Karpas-422 (cell line): ENCODE results near the gene BMP7. TPM values are rescaled to one million over a fixed set of nuclear protein-coding genes. Genes with fewer than 3 reads are reported as not detected.

Experiments
- DNase-seq: peaks from one replicate; pipeline ENCODE4 v3.0.0-alpha.2; 2015
- H2AFZ ChIP-seq: fragments of 200-600 bp; sonication (generic); 2 replicates; pipeline ENCODE4 v1.6.1; 2014; ENCODE audit warnings: antibody characterized with exemption, low read length, mixed read lengths
- H3K27ac ChIP-seq: fragments of 200-600 bp; sonication (generic); 2 replicates; pipeline ENCODE4 v1.5.1; 2014; ENCODE audit warnings: mild to moderate bottlenecking, low read length, moderate library complexity
- H3K27me3 ChIP-seq: fragments of 200-600 bp; sonication (generic); 2 replicates; pipeline ENCODE4 v1.6.1; 2014; ENCODE audit warnings: low read length, mixed read lengths
- H3K36me3 ChIP-seq: fragments of 200-600 bp; sonication (generic); 2 replicates; pipeline ENCODE4 v1.6.1; 2014; ENCODE audit warnings: low read length, mixed read lengths; ENCODE audit not compliant: insufficient read depth
- H3K4me1 ChIP-seq: fragments of 200-600 bp; sonication (generic); 2 replicates; pipeline ENCODE4 v1.6.1; 2014; ENCODE audit warnings: mild to moderate bottlenecking, low read length, mixed read lengths
- H3K4me2 ChIP-seq: fragments of 200-600 bp; sonication (generic); 2 replicates; pipeline ENCODE4 v1.6.1; 2014; ENCODE audit warnings: low read length, low read depth, mild to moderate bottlenecking; ENCODE audit not compliant: poor library complexity, severe bottlenecking
- H3K4me3 ChIP-seq: fragments of 200-600 bp; sonication (generic); 2 replicates; pipeline ENCODE4 v1.5.1; 2014; ENCODE audit warnings: mild to moderate bottlenecking, antibody characterized with exemption, low read length, mixed read lengths
- H3K79me2 ChIP-seq: fragments of 200-600 bp; sonication (generic); 2 replicates; pipeline ENCODE4 v1.6.1; 2014; ENCODE audit warnings: mild to moderate bottlenecking, low read length, mixed read lengths
- H3K9ac ChIP-seq: fragments of 200-600 bp; sonication (generic); 2 replicates; pipeline ENCODE4 v1.6.0; 2014; ENCODE audit warnings: low read length
- H3K9me2 ChIP-seq: fragments of 200-600 bp; sonication (generic), shearing (Covaris generic); replicated peaks from 2 replicates; pipeline ENCODE4 v1.6.0; 2014; ENCODE audit warnings: mild to moderate bottlenecking, low read length, moderate library complexity; ENCODE audit not compliant: insufficient read depth
- H3K9me3 ChIP-seq: fragments of 300-700, 200-600 bp; sonication (generic); 2 replicates; pipeline ENCODE4 v1.6.1; 2014; ENCODE audit warnings: low read length, mixed read lengths
- H4K20me1 ChIP-seq: fragments of 200-600 bp; sonication (generic); 2 replicates; pipeline ENCODE4 v1.6.1; 2014; ENCODE audit warnings: mild to moderate bottlenecking, antibody characterized with exemption, low read length, low read depth; ENCODE audit not compliant: insufficient read depth
- total RNA-seq: library from RNA; depleted of rRNA; stranded (reverse); fragments of >200 nt; shearing (Covaris generic); gene quantifications from 2 replicates; pipeline ENCODE4 v1.2.3, GENCODE V29; 2014; ENCODE audit warnings: low replicate concordance

Gene BMP7
- total RNA-seq, 1 experiment from 2014 or later: not detected

GRCh38 chr20:57261457-57262251 lies 4.8 kb downstream of the BMP7 start:
- no peak overlapping the region for H3K9ac ChIP-seq
- no peak overlapping the region for H3K27ac ChIP-seq
- no peak overlapping the region for H3K4me3 ChIP-seq
- DNase-seq: no peak
- no peaks in the 10 kb centered on the region for H3K9me2 ChIP-seq
- no peaks in the 10 kb centered on the region for H3K36me3 ChIP-seq
- no peak overlapping the region for H2AFZ ChIP-seq
- no peaks in the 10 kb centered on the region for H4K20me1 ChIP-seq
- H3K27me3 ChIP-seq: no peaks in the 10 kb centered on the region
- no peaks in the 10 kb centered on the region for H3K9me3 ChIP-seq
- no peaks in the 10 kb centered on the region for H3K79me2 ChIP-seq
- H3K4me1 ChIP-seq: peaks cover 8% of the 10 kb centered on the region; the same call in 1 of the 2 replicates
- H3K4me2 ChIP-seq: no peak overlapping the region

- Histone ChIP-seq H4K20me1 (no peaks in the 10 kb centered on the region), H3K27me3 (no peaks in the 10 kb centered on the region)
Observed at GRCh38 chr20:57260934-57261333, 5.5 kb downstream of the BMP7 start.

GRCh38 chr20:57259938-57260921 lies 6.2 kb downstream of the BMP7 start:
- no peaks in the 10 kb centered on the region for H3K79me2 ChIP-seq
- no peaks in the 10 kb centered on the region for H4K20me1 ChIP-seq
- no peak for DNase-seq
- H3K9me2 ChIP-seq: no peaks in the 10 kb centered on the region
- no peak overlapping the region for H3K27ac ChIP-seq
- no peaks in the 10 kb centered on the region for H3K27me3 ChIP-seq
- H3K4me2 ChIP-seq: no peak overlapping the region
- peaks cover 16% of the 10 kb centered on the region for H3K4me1 ChIP-seq
- no peak overlapping the region for H3K9ac ChIP-seq
- no peak overlapping the region for H3K4me3 ChIP-seq
- H3K9me3 ChIP-seq: no peaks in the 10 kb centered on the region
- no peaks in the 10 kb centered on the region for H3K36me3 ChIP-seq
- no peak overlapping the region for H2AFZ ChIP-seq

More at GRCh38 chr20:57260934-57261333, 5.5 kb downstream of the BMP7 start:
- Histone ChIP-seq H3K4me2 (no peak overlapping the region), H3K27ac (no peak overlapping the region), H3K4me1 (peaks cover 13% of the 10 kb centered on the region), H3K9ac (no peak overlapping the region), H3K4me3 (no peak overlapping the region), H3K9me2 (no peaks in the 10 kb centered on the region), H3K79me2 (no peaks in the 10 kb centered on the region), H3K9me3 (no peaks in the 10 kb centered on the region), H2AFZ (no peak overlapping the region), H3K36me3 (no peaks in the 10 kb centered on the region)
- no peak for DNase-seq

- H2AFZ ChIP-seq: no peak overlapping the region
- H3K9me2 ChIP-seq: no peaks in the 10 kb centered on the region
- no peak overlapping the region for H3K4me3 ChIP-seq
- H3K9ac ChIP-seq: no peak overlapping the region
- H3K9me3 ChIP-seq: no peaks in the 10 kb centered on the region
- no peaks in the 10 kb centered on the region for H3K79me2 ChIP-seq
- H3K36me3 ChIP-seq: no peaks in the 10 kb centered on the region
- no peak overlapping the region for H3K27ac ChIP-seq
- no peaks in the 10 kb centered on the region for H3K27me3 ChIP-seq
- H3K4me1 ChIP-seq: peaks cover 24% of the 10 kb centered on the region
- DNase-seq: no peak
- no peak overlapping the region for H3K4me2 ChIP-seq
- no peaks in the 10 kb centered on the region for H4K20me1 ChIP-seq
Observed at GRCh38 chr20:57259121-57259937, 7.1 kb downstream of the BMP7 start.

- no peaks in the 10 kb centered on the region for H3K27me3 ChIP-seq
- H3K4me2 ChIP-seq: no peak overlapping the region
- no peaks in the 10 kb centered on the region for H4K20me1 ChIP-seq
- no peak overlapping the region for H3K9ac ChIP-seq
- H3K36me3 ChIP-seq: no peaks in the 10 kb centered on the region
- H3K4me3 ChIP-seq: no peak overlapping the region
- H3K4me1 ChIP-seq: peaks cover 29% of the 10 kb centered on the region
- no peak overlapping the region for H2AFZ ChIP-seq
- H3K9me2 ChIP-seq: no peaks in the 10 kb centered on the region
- H3K79me2 ChIP-seq: no peaks in the 10 kb centered on the region
- no peak overlapping the region for H3K27ac ChIP-seq
- DNase-seq: no peak
- no peaks in the 10 kb centered on the region for H3K9me3 ChIP-seq
Observed at GRCh38 chr20:57257701-57258453, 8.6 kb downstream of the BMP7 start.

GRCh38 chr20:57256908-57257307 lies 9.5 kb downstream of the BMP7 start:
- H3K4me2 ChIP-seq: no peak overlapping the region
- H3K27me3 ChIP-seq: no peaks in the 10 kb centered on the region
- no peak overlapping the region for H3K4me3 ChIP-seq
- no peaks in the 10 kb centered on the region for H3K79me2 ChIP-seq
- no peak for DNase-seq
- H3K27ac ChIP-seq: no peak overlapping the region
- H3K9me2 ChIP-seq: no peaks in the 10 kb centered on the region
- no peaks in the 10 kb centered on the region for H3K36me3 ChIP-seq
- H3K9me3 ChIP-seq: no peaks in the 10 kb centered on the region
- peaks cover 39% of the 10 kb centered on the region for H3K4me1 ChIP-seq
- H2AFZ ChIP-seq: no peak overlapping the region
- H3K9ac ChIP-seq: no peak overlapping the region
- no peaks in the 10 kb centered on the region for H4K20me1 ChIP-seq

- H3K9me3 ChIP-seq: no peaks in the 10 kb centered on the region
- no peak overlapping the region for H3K4me3 ChIP-seq
- H4K20me1 ChIP-seq: no peaks in the 10 kb centered on the region
- H3K27ac ChIP-seq: no peak overlapping the region
- no peaks in the 10 kb centered on the region for H3K9me2 ChIP-seq
- no peak overlapping the region for H3K4me2 ChIP-seq
- H2AFZ ChIP-seq: no peak overlapping the region
- no peaks in the 10 kb centered on the region for H3K36me3 ChIP-seq
- H3K79me2 ChIP-seq: no peaks in the 10 kb centered on the region
- no peaks in the 10 kb centered on the region for H3K27me3 ChIP-seq
- H3K9ac ChIP-seq: no peak overlapping the region
- peaks cover 46% of the 10 kb centered on the region for H3K4me1 ChIP-seq
- no peak for DNase-seq
Observed at GRCh38 chr20:57256205-57256604, 10.2 kb downstream of the BMP7 start.
